HG03108 (cell line): ENCODE data around the gene OCA2.

Source experiments
- ATAC-seq: cut with Tn5 transposase; IDR thresholded peaks from one replicate; pipeline ENCODE4 v1.9.1; 2021; ENCODE audit warnings: moderate library complexity; ENCODE audit not compliant: unreplicated experiment

OCA2 gene

GRCh38 chr15:28082891-28083684 is 16.0 kb downstream of the OCA2 start:
- no peak for ATAC-seq

- ATAC-seq, result no peak
Observed at GRCh38 chr15:28081594-28081993, 17.5 kb downstream of the OCA2 start.

- no peak for ATAC-seq
Observed at GRCh38 chr15:28080386-28080785, 18.7 kb downstream of the OCA2 start.

GRCh38 chr15:28079313-28079969 is 19.7 kb downstream of the OCA2 start:
- no peak for ATAC-seq

- ATAC-seq, result no peak
Observed at GRCh38 chr15:28078191-28078719, 20.9 kb downstream of the OCA2 start.

- no peak for ATAC-seq
Observed at GRCh38 chr15:28075573-28075972, 23.5 kb downstream of the OCA2 start.

GRCh38 chr15:28068930-28069329 is 30.2 kb downstream of the OCA2 start:
- ATAC-seq, result no peak

- ATAC-seq, result no peak
Observed at GRCh38 chr15:28066231-28066630, 32.9 kb downstream of the OCA2 start.

GRCh38 chr15:28060005-28060404 is 39.1 kb downstream of the OCA2 start:
- no peak for ATAC-seq

- no peak for ATAC-seq
Observed at GRCh38 chr15:28058082-28058481, 41.0 kb downstream of the OCA2 start.

GRCh38 chr15:28051955-28052633 is 47.0 kb downstream of the OCA2 start:
- ATAC-seq, result no peak

GRCh38 chr15:28049581-28049980 is 49.5 kb downstream of the OCA2 start:
- no peak for ATAC-seq

GRCh38 chr15:28047277-28047676 is 51.8 kb downstream of the OCA2 start:
- no peak for ATAC-seq

GRCh38 chr15:28044121-28044672 is 54.9 kb downstream of the OCA2 start:
- ATAC-seq, result no peak

- no peak for ATAC-seq
Observed at GRCh38 chr15:28043691-28044091, 55.4 kb downstream of the OCA2 start.

- no peak for ATAC-seq
Observed at GRCh38 chr15:28037969-28038590, 61.0 kb downstream of the OCA2 start.

GRCh38 chr15:28033443-28033842 is 65.7 kb downstream of the OCA2 start:
- no peak for ATAC-seq

GRCh38 chr15:28030801-28031200 is 68.3 kb downstream of the OCA2 start:
- no peak for ATAC-seq

GRCh38 chr15:28027714-28028076 is 71.4 kb downstream of the OCA2 start:
- ATAC-seq, result no peak

GRCh38 chr15:28026764-28027713 is 72.1 kb downstream of the OCA2 start:
- no peak for ATAC-seq
